ENCODE results near the gene CALCA.

Gene CALCA

DNA sequence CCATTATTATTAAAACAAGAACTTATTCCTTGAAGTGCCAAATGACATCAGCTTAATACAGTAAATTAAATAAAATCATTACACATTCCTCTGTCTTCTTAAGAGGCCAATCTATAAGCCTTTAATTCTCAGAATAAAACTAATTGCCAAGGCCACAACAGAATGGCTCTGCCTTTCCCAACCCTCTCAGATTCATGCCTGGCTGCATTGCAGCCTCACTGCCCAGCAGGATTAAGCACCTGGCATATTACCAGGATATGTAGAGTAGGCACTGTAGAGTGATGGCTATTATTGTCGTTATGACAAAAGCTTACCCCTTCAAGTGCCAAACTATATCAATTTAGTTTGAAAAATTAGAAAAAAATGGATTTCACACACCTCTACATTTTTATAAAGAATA is 9.4 kb upstream of the CALCA start:
- TF ChIP-seq ZNF404 (tag by site-specific recombination; IDR thresholded peaks at IDR 0.05), result no peak
- no peak for TF ChIP-seq FEZF1 (tag by site-specific recombination; IDR thresholded peaks at IDR 0.05)
- TF ChIP-seq ZBTB17 (tag by site-specific recombination; IDR thresholded peaks at IDR 0.05), result no peak
- TF ChIP-seq GFI1B (tag by site-specific recombination; IDR thresholded peaks at IDR 0.05), result no peak
- TF ChIP-seq ZBTB48 (tag by site-specific recombination; IDR thresholded peaks at IDR 0.05), result no peak
- TF ChIP-seq IKZF3 (tag by site-specific recombination; IDR thresholded peaks at IDR 0.05), result no peak
- TF ChIP-seq MZF1 (tag by site-specific recombination; IDR thresholded peaks at IDR 0.05; ENCODE audit: borderline replicate concordance), result no peak
- TF ChIP-seq, protein P1, sequence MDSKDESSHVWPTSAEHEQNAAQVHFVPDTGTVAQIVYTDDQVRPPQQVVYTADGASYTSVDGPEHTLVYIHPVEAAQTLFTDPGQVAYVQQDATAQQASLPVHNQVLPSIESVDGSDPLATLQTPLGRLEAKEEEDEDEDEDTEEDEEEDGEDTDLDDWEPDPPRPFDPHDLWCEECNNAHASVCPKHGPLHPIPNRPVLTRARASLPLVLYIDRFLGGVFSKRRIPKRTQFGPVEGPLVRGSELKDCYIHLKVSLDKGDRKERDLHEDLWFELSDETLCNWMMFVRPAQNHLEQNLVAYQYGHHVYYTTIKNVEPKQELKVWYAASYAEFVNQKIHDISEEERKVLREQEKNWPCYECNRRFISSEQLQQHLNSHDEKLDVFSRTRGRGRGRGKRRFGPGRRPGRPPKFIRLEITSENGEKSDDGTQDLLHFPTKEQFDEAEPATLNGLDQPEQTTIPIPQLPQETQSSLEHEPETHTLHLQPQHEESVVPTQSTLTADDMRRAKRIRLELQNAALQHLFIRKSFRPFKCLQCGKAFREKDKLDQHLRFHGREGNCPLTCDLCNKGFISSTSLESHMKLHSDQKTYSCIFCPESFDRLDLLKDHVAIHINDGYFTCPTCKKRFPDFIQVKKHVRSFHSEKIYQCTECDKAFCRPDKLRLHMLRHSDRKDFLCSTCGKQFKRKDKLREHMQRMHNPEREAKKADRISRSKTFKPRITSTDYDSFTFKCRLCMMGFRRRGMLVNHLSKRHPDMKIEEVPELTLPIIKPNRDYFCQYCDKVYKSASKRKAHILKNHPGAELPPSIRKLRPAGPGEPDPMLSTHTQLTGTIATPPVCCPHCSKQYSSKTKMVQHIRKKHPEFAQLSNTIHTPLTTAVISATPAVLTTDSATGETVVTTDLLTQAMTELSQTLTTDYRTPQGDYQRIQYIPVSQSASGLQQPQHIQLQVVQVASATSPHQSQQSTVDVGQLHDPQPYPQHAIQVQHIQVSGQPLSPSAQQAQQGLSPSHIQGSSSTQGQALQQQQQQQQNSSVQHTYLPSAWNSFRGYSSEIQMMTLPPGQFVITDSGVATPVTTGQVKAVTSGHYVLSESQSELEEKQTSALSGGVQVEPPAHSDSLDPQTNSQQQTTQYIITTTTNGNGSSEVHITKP (tag by site-specific recombination; IDR thresholded peaks at IDR 0.05), result no peak
- TF ChIP-seq ZNF138 (tag by site-specific recombination; IDR thresholded peaks at IDR 0.05; ENCODE audit: borderline replicate concordance), result no peak
- TF ChIP-seq, protein P2, sequence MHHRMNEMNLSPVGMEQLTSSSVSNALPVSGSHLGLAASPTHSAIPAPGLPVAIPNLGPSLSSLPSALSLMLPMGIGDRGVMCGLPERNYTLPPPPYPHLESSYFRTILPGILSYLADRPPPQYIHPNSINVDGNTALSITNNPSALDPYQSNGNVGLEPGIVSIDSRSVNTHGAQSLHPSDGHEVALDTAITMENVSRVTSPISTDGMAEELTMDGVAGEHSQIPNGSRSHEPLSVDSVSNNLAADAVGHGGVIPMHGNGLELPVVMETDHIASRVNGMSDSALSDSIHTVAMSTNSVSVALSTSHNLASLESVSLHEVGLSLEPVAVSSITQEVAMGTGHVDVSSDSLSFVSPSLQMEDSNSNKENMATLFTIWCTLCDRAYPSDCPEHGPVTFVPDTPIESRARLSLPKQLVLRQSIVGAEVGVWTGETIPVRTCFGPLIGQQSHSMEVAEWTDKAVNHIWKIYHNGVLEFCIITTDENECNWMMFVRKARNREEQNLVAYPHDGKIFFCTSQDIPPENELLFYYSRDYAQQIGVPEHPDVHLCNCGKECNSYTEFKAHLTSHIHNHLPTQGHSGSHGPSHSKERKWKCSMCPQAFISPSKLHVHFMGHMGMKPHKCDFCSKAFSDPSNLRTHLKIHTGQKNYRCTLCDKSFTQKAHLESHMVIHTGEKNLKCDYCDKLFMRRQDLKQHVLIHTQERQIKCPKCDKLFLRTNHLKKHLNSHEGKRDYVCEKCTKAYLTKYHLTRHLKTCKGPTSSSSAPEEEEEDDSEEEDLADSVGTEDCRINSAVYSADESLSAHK (tag by site-specific recombination; IDR thresholded peaks at IDR 0.05), result no peak
- TF ChIP-seq ZFP3 (tag by site-specific recombination; IDR thresholded peaks at IDR 0.05; ENCODE audit: low read depth), result no peak
- no peak for TF ChIP-seq ZNF501 (tag by site-specific recombination; IDR thresholded peaks at IDR 0.05)
- TF ChIP-seq KLF7 (tag by site-specific recombination; IDR thresholded peaks at IDR 0.05; ENCODE audit: borderline replicate concordance), result no peak
- TF ChIP-seq GLI2 (tag by site-specific recombination; IDR thresholded peaks at IDR 0.05; ENCODE audit: borderline replicate concordance, low read depth), result no peak
- no peak for TF ChIP-seq SCRT2 (tag by site-specific recombination; IDR thresholded peaks at IDR 0.05)
- no peaks in the 10 kb centered on the region for H3K4me1 ChIP-seq (ENCODE audit: control insufficient read depth, insufficient read depth, low read length)
- POLR2A ChIA-PET, result no interaction called here
- H3K4me3 ChIP-seq (ENCODE audit: low read depth, low read length), result no peak overlapping the region
- no peaks in the 10 kb centered on the region for H3K36me3 ChIP-seq (ENCODE audit: control insufficient read depth in 2 of 2, insufficient read depth in 1 of 2, low read length in 2 of 2)
- H3K27ac ChIP-seq (ENCODE audit: extremely low read depth, low read depth, low read length), result no peak overlapping the region
- CTCF ChIA-PET, result interaction anchor here (0.5 to 2.1 kb wide), 4 partner anchors 25 to 1807 kb away, joined by 3 to 12 read pairs (median 6); no protein-coding TSS in a partner anchor
- H3K9me3 ChIP-seq (ENCODE audit: control insufficient read depth, insufficient read depth, low read depth, low read length), result no peaks in the 10 kb centered on the region

DNA sequence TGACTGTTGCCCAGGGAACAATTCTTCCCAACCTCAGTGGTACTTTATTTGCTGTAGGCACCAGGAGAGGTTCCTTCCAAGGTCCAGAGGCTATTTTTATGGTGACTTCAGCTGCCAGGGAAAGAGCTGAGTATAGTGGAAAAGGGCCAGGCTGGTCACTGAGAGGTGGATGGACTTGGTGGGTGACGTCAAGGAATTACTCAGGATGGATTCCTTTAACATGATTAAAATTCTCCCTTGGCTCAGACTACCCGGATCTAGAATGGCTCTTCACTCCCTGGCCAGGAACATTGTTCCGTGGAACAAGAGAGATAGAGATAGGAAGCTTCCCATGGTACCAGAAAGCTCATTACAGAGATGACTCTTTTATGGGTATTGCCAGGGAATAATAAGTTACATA is 8.7 kb upstream of the CALCA start:
- no peaks in the 10 kb centered on the region for H3K4me1 ChIP-seq (ENCODE audit: control insufficient read depth, insufficient read depth, low read length)
- CTCF ChIA-PET, result interaction anchor here (0.5 to 2.1 kb wide), 4 partner anchors 25 to 624 kb away, joined by 3 to 12 read pairs (median 5); no protein-coding TSS in a partner anchor
- no peak overlapping the region for H3K27ac ChIP-seq (ENCODE audit: extremely low read depth, low read depth, low read length)
- POLR2A ChIA-PET, result no interaction called here
- TF ChIP-seq ZNF660 (tag by site-specific recombination; IDR thresholded peaks at IDR 0.05) (no peak), ZNF302 (tag by site-specific recombination; IDR thresholded peaks at IDR 0.05; ENCODE audit: low read depth) (no peak), ZNF610 (tag by site-specific recombination; IDR thresholded peaks at IDR 0.05; ENCODE audit: borderline replicate concordance) (no peak), ZSCAN16 (tag by site-specific recombination; IDR thresholded peaks at IDR 0.05) (no peak), ZFP69B (tag by site-specific recombination; IDR thresholded peaks at IDR 0.05) (no peak), ZNF623 (tag by site-specific recombination; IDR thresholded peaks at IDR 0.05) (no peak), MEIS1 (CRISPR knock-in tag; IDR thresholded peaks at IDR 0.05; ENCODE audit: borderline replicate concordance) (no peak), HOXA7 (CRISPR knock-in tag; IDR thresholded peaks at IDR 0.05; ENCODE audit: borderline replicate concordance) (no peak)
- TF ChIP-seq, protein P3, sequence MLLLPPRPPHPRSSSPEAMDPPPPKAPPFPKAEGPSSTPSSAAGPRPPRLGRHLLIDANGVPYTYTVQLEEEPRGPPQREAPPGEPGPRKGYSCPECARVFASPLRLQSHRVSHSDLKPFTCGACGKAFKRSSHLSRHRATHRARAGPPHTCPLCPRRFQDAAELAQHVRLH (tag by site-specific recombination; IDR thresholded peaks at IDR 0.05), result no peak
- H3K4me3 ChIP-seq (ENCODE audit: low read depth, low read length), result no peak overlapping the region
- H3K36me3 ChIP-seq (ENCODE audit: control insufficient read depth in 2 of 2, insufficient read depth in 1 of 2, low read length in 2 of 2), result no peaks in the 10 kb centered on the region
- H3K9me3 ChIP-seq (ENCODE audit: control insufficient read depth, insufficient read depth, low read depth, low read length), result no peaks in the 10 kb centered on the region

All from HEK293 (cell line).